ENCODE results near the gene POLR2H.

DNA sequence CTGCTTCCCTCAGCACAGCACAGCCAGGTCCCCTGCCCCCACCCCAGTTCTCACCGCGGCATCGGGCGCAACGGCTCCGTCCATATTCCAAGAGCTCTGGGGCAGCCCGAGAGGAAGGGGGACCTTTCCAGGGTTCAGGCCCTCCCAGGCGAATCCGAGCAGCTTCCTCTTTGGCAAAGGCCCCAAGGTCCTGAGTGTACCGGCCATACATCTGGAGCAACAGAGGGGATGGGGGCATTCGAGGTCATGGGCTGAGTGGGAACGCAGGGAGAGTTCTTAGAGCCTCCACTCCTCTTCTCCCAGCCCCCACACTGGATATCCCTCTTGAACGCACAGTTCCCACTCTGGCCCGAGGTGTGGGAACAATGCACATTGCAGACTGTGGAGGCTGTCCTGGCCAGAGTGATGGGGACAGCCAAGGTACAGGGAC lies 2.6 kb upstream of the POLR2H start:
- TF ChIP-seq, protein P1, sequence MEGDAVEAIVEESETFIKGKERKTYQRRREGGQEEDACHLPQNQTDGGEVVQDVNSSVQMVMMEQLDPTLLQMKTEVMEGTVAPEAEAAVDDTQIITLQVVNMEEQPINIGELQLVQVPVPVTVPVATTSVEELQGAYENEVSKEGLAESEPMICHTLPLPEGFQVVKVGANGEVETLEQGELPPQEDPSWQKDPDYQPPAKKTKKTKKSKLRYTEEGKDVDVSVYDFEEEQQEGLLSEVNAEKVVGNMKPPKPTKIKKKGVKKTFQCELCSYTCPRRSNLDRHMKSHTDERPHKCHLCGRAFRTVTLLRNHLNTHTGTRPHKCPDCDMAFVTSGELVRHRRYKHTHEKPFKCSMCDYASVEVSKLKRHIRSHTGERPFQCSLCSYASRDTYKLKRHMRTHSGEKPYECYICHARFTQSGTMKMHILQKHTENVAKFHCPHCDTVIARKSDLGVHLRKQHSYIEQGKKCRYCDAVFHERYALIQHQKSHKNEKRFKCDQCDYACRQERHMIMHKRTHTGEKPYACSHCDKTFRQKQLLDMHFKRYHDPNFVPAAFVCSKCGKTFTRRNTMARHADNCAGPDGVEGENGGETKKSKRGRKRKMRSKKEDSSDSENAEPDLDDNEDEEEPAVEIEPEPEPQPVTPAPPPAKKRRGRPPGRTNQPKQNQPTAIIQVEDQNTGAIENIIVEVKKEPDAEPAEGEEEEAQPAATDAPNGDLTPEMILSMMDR (IDR thresholded peaks at IDR 0.05; ENCODE audit: low read depth, low read length, poor library complexity, severe bottlenecking) = no peak
- TF ChIP-seq EZH2phosphoT487 (IDR thresholded peaks at IDR 0.05; ENCODE audit: borderline replicate concordance, low read length) = no peak

Data from DOHH2 (cell line).